ENCODE results near the gene NEMF.
"Not testable (repeated sequence)": the region's sequence is repeated elsewhere in the genome, so short reads cannot be mapped to it uniquely, and the experiment has no call there.

NEMF gene

DNA sequence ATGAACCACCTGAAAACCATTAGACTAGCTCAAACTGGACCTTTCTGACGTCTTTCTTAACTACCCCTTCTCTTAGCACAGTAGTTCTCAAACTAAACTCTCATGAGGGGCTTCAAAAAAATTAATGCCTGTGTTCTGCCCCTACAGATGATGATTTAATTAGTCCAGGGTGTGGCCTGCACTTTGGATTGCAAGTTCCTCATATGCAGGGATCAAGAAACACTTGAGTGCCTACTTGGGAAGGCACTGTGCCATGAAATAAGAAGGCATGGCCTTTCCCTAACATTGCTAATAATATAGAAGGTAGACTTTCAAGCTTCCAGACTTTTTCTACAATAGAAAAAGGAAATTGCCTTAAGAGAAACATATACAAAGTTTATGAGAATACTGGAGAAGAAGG is 107.4 kb downstream of the NEMF start:
- DNase-seq (ENCODE audit: low spot score): no peak

DNA sequence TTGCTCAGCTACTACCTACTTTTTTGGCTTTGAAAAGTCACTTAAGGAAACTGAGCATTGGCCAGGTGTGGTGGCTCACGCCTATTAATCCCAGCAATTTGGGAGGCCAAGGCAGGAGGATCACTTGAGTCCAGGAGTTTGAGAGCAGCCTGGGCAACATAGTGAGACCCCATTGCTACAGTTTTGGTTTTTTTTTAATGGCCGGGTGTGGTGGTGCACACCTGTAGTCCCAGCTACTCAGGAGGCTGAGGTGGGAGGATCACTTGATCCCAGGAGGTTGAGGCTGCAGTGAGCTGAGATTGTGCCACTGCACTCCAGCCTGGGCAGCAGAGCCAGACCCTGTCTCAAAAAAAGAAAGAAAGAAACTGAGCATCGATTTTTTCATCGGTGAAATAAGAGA is 116.9 kb downstream of the NEMF start:
- DNase-seq (ENCODE audit: low spot score): not testable (repeated sequence)

DNA sequence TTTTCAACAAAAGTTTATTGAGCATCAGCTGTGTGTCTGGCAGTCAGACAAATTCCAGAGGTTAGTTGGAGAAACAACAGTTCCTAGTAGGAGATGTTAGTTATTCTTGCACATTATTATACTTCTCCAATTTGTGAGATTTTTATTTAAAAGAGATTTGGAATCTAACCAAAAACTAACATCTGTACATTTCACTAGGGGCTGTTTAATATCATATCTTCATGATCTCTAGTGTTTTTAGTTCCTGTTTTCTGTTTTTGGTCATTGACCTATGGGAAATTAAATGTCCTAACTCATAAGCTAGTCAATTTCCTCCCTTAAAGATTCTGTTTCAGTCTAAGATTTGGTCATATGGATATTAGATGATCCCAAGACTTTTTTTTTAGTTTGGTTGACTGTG is 118.8 kb downstream of the NEMF start:
- DNase-seq (ENCODE audit: low spot score): no peak

DNA sequence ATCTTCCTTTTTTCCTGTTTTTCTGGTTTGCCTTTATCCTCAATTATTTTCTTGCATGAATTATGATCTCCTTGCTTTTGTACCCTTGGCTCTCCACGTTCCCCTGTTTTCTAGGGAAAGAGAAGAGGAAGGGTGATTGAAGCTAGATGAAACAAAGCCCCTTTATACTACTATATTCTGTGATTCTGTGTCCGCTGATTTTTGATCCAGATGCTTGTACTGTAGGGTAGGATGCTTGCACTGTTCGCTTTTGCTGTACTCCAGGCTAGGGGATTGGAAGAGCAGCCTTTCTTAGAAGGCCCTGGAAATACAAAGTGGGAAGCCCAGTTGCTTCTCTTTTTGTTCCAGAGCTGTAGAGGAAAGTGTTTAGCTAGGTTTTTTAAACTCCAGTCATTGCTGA is 119.7 kb downstream of the NEMF start:
- DNase-seq (ENCODE audit: low spot score): no peak

All from ecto neural progenitor cell (in vitro differentiated cells).